Spleen (tissue), 11 donors: ENCODE data around the gene OST4. TPM values are rescaled to one million over a fixed set of nuclear protein-coding genes. Genes with fewer than 3 reads are reported as not detected.

Experiments
- DNase-seq: peaks from one replicate; pipeline ENCODE4 v3.0.0-alpha.2; 2020
- H3K27ac ChIP-seq, 8 donors: fragments of 200-600 bp; sonication (generic) in 7 of 8; 1 replicate in 4 of 8; 2 replicates in 4 of 8; pipeline versions ENCODE4 v1.5.0 to v1.8.0; 2016 to 2021; ENCODE audit warnings: inconsistent platforms in 4 of 8, mild to moderate bottlenecking in 4 of 8, moderate library complexity in 1 of 8
- H3K27me3 ChIP-seq, 7 donors: fragments of 200-600 bp; sonication (generic) in 6 of 7; replicated peaks in 1 of 7; 1 replicate in 4 of 7; 2 replicates in 3 of 7; pipeline versions ENCODE4 v1.5.0 to v1.8.0; 2016 to 2021; ENCODE audit warnings: inconsistent platforms in 3 of 7, mild to moderate bottlenecking in 1 of 7
- H3K36me3 ChIP-seq, 6 donors: fragments of 200-600 bp; sonication (generic) in 5 of 6; 1 replicate in 4 of 6; 2 replicates in 2 of 6; pipeline versions ENCODE4 v1.5.0 to v1.8.0; 2016 to 2021; ENCODE audit warnings: inconsistent platforms in 2 of 6
- H3K4me1 ChIP-seq, 6 donors: fragments of 200-600 bp; sonication (generic) in 5 of 6; 1 replicate in 3 of 6; 2 replicates in 3 of 6; pipeline versions ENCODE4 v1.5.0 to v1.8.0; 2016 to 2021; ENCODE audit warnings: inconsistent platforms in 3 of 6
- H3K4me3 ChIP-seq, 8 donors: fragments of 200-600 bp; sonication (generic) in 7 of 8; 1 replicate in 4 of 8; 2 replicates in 4 of 8; pipeline versions ENCODE4 v1.5.0 to v1.8.0; 2016 to 2021; ENCODE audit warnings: inconsistent platforms in 4 of 8, mild to moderate bottlenecking in 4 of 8, moderate library complexity in 2 of 8
- H3K9me3 ChIP-seq, 8 donors: fragments of 200-600 bp; sonication (generic) in 7 of 8; 1 replicate in 4 of 8; 2 replicates in 4 of 8; pipeline versions ENCODE4 v1.5.0 to v1.8.0; 2016 to 2021; ENCODE audit warnings: inconsistent platforms in 4 of 8
- POLR2A ChIP-seq, 3 donors: fragments of 450-650 bp; IDR thresholded peaks; one replicate each; pipeline ENCODE4 v1.5.1; 2017; ENCODE audit warnings: antibody characterized with exemption in 3 of 3, mild to moderate bottlenecking in 1 of 3
- POLR2AphosphoS5 ChIP-seq, 3 donors: sonication (generic); formaldehyde crosslinking; IDR thresholded peaks; one replicate each; pipeline ENCODE4 v1.5.1; 2017; ENCODE audit warnings: antibody characterized with exemption in 3 of 3
- WGBS, 5 donors: extraction: QIAGEN DNeasy Blood & Tissue Kit in 3 of 5; methylation state at CpG; one replicate each; pipeline versions ENCODE4 v1.1.5 to v1.1.7; 2013 to 2018; 5-methylcytosine and 5-hydroxymethylcytosine counted together
- intact Hi-C: fragments of 100-400 bp; cut with DNase I; formaldehyde crosslinking; loops from one replicate; pipeline ENCODE4 v1.15.0; 2023; ENCODE audit warnings: low total_unique reads
- polyA plus RNA-seq, 3 donors: library from polyadenylated mRNA; stranded (reverse); fragments of 200-250 nt; gene quantifications; one replicate each; pipeline ENCODE4 v1.2.1, GENCODE V29; 2013
- total RNA-seq, 7 donors: library from RNA; depleted of rRNA in 3 of 7; stranded (reverse); fragments of >200 nt in 3 of 7; fragmentation: NEBNext Ultra II Directional in 4 of 7; extraction: Animal tissue kit (Norgen Biotek cat#: 25700) in 4 of 7; gene quantifications; one replicate each; pipeline versions ENCODE4 v1.1.0 to v1.2.1, GENCODE V29; 2016 to 2021
- TF ChIP-seq, protein P1 (sequence below), 11 experiments: fragments of 200-600 bp in 7 of 11; fragments of 450-650 bp in 4 of 11; sonication (generic) in 4 of 11; IDR thresholded peaks in 8 of 11; conservative IDR thresholded peaks in 3 of 11; 1 replicate in 7 of 11; 2 replicates in 4 of 11; pipeline versions ENCODE4 v1.4.0 to v1.8.0; 2016 to 2021; ENCODE audit warnings: antibody characterized with exemption in 11 of 11, inconsistent platforms in 4 of 11, mild to moderate bottlenecking in 1 of 11
- donor health status: healthy with polysubstance abuse.
- donor health status: DM: no; HTN: no; CAD: no; lungs with moderate emphysema.
- donor health status: DM: no; HTN: no; CAD: no.
- donor health status: Bipolar disorder and iron deficiency.
- donor health status: healthy.
- donor health status: DM: no; HTN: no; CAD: no.
- donor health status: DM: yes; HTN: yes; CAD: no.

Gene OST4
- total and polyA plus RNA-seq, 10 donors, result 197 to 556 (median 264) TPM

DNA sequence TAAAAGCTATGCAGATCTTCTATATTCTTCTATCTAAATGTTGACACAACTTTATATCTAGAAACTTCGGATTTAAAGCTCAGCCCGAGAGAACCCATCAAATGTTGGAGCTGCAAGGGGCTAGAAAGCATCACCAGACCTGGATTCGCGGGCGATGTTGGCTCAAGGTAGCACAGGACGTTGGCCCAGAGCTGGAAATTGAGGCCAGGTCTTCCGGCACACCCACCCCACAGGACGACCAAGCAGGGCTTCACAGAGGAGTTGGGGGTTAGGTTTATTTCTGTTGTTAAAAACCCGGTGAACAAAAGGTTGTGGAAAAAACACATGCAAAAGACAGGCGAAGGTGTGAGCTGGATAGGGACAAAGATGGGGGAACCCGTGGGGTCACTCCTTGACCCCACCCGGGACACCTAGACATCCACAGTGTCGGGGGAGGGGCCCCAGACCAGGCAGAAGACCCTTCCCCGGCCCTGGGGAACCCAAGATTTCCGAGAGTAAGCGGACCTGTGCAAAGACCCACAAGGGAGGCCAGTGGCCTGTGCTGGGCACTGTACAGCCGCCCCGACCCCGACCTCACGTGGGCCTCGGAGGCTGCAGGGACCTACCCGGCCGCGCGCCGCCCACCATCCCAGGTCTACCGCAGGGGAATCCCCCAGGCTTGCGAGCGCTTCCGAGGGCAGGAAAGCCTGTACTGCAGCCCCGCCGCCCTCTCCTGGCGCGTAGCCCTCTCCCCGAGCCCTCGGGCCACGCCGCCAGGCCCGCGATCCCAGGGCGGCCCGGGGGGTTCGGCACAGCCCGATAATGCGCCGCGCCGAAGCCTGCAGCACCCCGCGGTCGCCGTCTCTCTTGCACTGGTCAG is 21.8 kb downstream of the OST4 start:
- intact Hi-C loops, result no loop called here
- Histone ChIP-seq H3K9me3 (no peaks in the 10 kb centered on the region), H3K27ac (peak overlapping the region; percentile 76 to 96 (median 93)), H3K4me1 (peaks cover 10 to 35% (median 22%) of the 10 kb centered on the region in 6 donors), H3K27me3 (no peaks in the 10 kb centered on the region), H3K36me3 (peaks cover 0 to 15% (median 6%) of the 10 kb centered on the region in 6 donors), H3K4me3 (peak overlapping the region; percentile 81 to 99 (median 86))
- peak; percentile 91 for DNase-seq
- 10 to 22% (median 13%) methylated on average over 29 to 52 of the region's 52 CpGs for WGBS, 5 donors
- TF ChIP-seq POLR2AphosphoS5 (IDR thresholded peaks at IDR 0.05) (peak in 1 of 3 donors; percentile 71), POLR2A (IDR thresholded peaks at IDR 0.05) (no peak)
- TF ChIP-seq, protein P1, sequence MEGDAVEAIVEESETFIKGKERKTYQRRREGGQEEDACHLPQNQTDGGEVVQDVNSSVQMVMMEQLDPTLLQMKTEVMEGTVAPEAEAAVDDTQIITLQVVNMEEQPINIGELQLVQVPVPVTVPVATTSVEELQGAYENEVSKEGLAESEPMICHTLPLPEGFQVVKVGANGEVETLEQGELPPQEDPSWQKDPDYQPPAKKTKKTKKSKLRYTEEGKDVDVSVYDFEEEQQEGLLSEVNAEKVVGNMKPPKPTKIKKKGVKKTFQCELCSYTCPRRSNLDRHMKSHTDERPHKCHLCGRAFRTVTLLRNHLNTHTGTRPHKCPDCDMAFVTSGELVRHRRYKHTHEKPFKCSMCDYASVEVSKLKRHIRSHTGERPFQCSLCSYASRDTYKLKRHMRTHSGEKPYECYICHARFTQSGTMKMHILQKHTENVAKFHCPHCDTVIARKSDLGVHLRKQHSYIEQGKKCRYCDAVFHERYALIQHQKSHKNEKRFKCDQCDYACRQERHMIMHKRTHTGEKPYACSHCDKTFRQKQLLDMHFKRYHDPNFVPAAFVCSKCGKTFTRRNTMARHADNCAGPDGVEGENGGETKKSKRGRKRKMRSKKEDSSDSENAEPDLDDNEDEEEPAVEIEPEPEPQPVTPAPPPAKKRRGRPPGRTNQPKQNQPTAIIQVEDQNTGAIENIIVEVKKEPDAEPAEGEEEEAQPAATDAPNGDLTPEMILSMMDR (IDR thresholded peaks at IDR 0.05 in 8 of 11, conservative IDR thresholded peaks at IDR 0.05 in 3 of 11), result no peak

DNA sequence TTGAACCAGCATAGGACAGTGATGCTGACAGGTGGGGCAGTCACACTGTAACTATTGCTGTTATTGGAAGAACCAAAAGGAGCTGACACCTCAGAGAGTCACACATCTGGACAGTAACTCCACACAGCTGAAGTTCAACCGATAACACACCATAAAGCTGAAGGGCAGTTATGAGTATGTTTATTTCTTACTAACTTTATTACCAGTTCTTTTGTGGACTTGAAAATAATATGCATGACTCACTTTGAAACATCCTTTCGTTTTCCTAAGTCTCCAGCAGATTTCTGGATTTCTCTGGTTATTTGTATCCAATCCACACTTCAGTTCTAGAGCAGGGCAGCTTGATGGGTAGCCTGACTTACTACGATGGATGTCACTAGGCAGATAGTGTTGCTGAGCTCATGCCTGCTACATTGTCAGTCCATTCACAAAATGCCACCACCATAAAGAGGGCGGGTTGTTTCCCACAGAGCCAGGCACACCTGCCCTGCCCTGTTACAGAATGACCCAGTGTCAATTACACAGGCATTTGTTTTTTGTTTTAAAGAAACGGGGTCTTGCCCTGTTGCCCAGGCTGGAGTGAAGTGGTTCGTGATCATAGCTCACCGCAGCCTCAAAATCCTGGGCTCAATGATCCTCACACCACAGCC is 28.3 kb downstream of the OST4 start:
- Histone ChIP-seq H3K36me3 (peaks cover 0 to 55% (median 33%) of the 10 kb centered on the region in 6 donors), H3K27me3 (no peaks in the 10 kb centered on the region), H3K4me1 (peaks cover 0 to 34% (median 24%) of the 10 kb centered on the region in 6 donors), H3K4me3 (no peak overlapping the region), H3K27ac (peak overlapping the region in 7 of 8 donors; percentile 65 to 80 (median 75)), H3K9me3 (no peaks in the 10 kb centered on the region)
- peak; percentile 19 for DNase-seq
- 89 to 95% (median 91%) methylated on average over 7 of the region's 7 CpGs for WGBS, 5 donors
- TF ChIP-seq POLR2AphosphoS5 (IDR thresholded peaks at IDR 0.05), result peak in 1 of 3 donors; percentile 13
- TF ChIP-seq, protein P1 (IDR thresholded peaks at IDR 0.05 in 8 of 11, conservative IDR thresholded peaks at IDR 0.05 in 3 of 11), result no peak
- intact Hi-C loops, result no loop called here

DNA sequence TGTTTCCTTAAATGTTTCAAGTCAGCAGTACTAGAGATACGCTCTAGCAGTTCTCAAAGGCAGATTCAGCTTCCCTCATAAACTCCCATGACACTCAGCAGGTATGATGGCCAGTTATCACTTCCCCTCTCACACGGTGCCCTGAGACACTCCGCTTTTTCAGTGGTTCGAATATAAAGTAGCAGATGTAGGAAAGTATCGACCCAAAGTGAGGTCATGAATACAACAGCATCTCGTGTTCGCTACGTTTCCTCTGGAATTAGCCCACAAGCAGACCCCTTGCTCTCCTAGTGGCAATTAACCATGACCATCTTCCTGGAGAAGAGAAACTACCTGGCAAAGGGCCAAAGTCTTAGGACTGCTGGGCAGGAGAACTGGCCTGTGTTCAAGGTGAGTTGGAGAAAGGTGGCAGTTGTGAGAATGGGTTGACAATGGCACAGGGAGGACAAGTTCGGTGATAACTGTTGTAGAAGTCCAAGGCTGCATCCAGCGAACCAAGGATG is 29.2 kb downstream of the OST4 start:
- peak overlapping the region; percentile 10 to 80 (median 74) for H3K27ac ChIP-seq
- H3K4me1 ChIP-seq, result peaks cover 0 to 34% (median 24%) of the 10 kb centered on the region in 6 donors
- TF ChIP-seq POLR2A (IDR thresholded peaks at IDR 0.05), result no peak
- TF ChIP-seq, protein P1 (IDR thresholded peaks at IDR 0.05 in 8 of 11, conservative IDR thresholded peaks at IDR 0.05 in 3 of 11), result no peak
- TF ChIP-seq POLR2AphosphoS5 (IDR thresholded peaks at IDR 0.05), result peak in 2 of 3 donors; percentile 16 to 66

More for the DNA sequence above, 29.2 kb downstream of the OST4 start:
- H3K27me3 ChIP-seq, result no peaks in the 10 kb centered on the region
- peak overlapping the region in 1 of 8 donors; percentile 25 for H3K4me3 ChIP-seq
- intact Hi-C loops, result no loop called here
- H3K9me3 ChIP-seq, result no peaks in the 10 kb centered on the region
- peak; percentile 64 for DNase-seq
- WGBS, 5 donors, result 52 to 71% (median 63%) methylated on average over 10 of the region's 10 CpGs
- H3K36me3 ChIP-seq, result peaks cover under 1 to 64% (median 42%) of the 10 kb centered on the region in 6 donors
